A549 (cell line): Measurements from ENCODE around the gene MRPL4. TPM values are rescaled to one million over a fixed set of nuclear protein-coding genes. Genes with fewer than 3 reads are reported as not detected.

Source experiments
- ATAC-seq, 2 experiments: fragments of 200-7000 bp in 1 of 2; fragments of >200 bp in 1 of 2; cut with Nextera tagmentation in 1 of 2; cut with Tn5 transposase in 1 of 2; 3 replicates each; pipeline versions ENCODE4 v1.8.0 to v1.9.1; 2018 to 2020; ENCODE audit warnings: mild to moderate bottlenecking in 1 of 2, moderate library complexity in 1 of 2
- CTCF ChIA-PET: fragments of 300-600 bp; sonication (Branson Sonifier 250); formaldehyde crosslinking; extraction: SDS; loops from one replicate; lab custom pipeline; 2021; ENCODE audit warnings: antibody characterized with exemption, inconsistent platforms; lab: Yijun Ruan, JAX
- POLR2A ChIA-PET: fragments of 350-600 bp; formaldehyde crosslinking; extraction: SDS; loops from one replicate; lab custom pipeline; 2021; ENCODE audit warnings: antibody characterized with exemption, inconsistent platforms; lab: Yijun Ruan, JAX
- DNase-seq, 2 experiments: peaks; one replicate each; pipeline versions ENCODE4 v3.0.0 to v3.0.0-alpha.2; 2011 to 2016; ENCODE audit warnings: low read depth in 1 of 2, low spot score in 1 of 2
- FAIRE-seq: peaks from 2 replicates; lab custom pipeline; 2011; peaks lifted over from hg19 to GRCh38; lab: Jason Lieb, UNC
- H3K27ac ChIP-seq, 2 experiments: fragments of >200 bp; sonication (Bioruptor Twin); formaldehyde crosslinking; 3 replicates each; pipeline ENCODE4 v1.5.1; 2016 to 2017
- H3K4me1 ChIP-seq: fragments of >200 bp; sonication (Bioruptor Twin); formaldehyde crosslinking; 3 replicates; pipeline ENCODE4 v1.6.1; 2016
- H3K4me2 ChIP-seq: fragments of >200 bp; sonication (Bioruptor Twin); formaldehyde crosslinking; 3 replicates; pipeline ENCODE4 v1.6.1; 2016
- H3K4me3 ChIP-seq: fragments of >200 bp; sonication (Bioruptor Twin); formaldehyde crosslinking; 3 replicates; pipeline ENCODE4 v1.5.1; 2016
- H3K9me3 ChIP-seq: fragments of >200 bp; sonication (Bioruptor Twin); formaldehyde crosslinking; 3 replicates; pipeline ENCODE4 v1.6.1; 2016
- BHLHE40 ChIP-seq: IDR thresholded peaks from 2 replicates; pipeline ENCODE4 v1.6.1; 2012; ENCODE audit warnings: low read depth, low read length, inconsistent platforms
- CHD2 ChIP-seq: fragments of 150-350 bp; IDR thresholded peaks from 2 replicates; pipeline ENCODE4 v1.6.1; 2014; ENCODE audit warnings: low read length; ENCODE audit not compliant: partially characterized antibody
- CHD4 ChIP-seq: fragments of 200-600 bp; sonication (generic); IDR thresholded peaks from 2 replicates; pipeline ENCODE4 v1.6.1; 2016; ENCODE audit warnings: antibody characterized with exemption, mild to moderate bottlenecking, borderline replicate concordance
- EHMT2 ChIP-seq: fragments of 200-600 bp; sonication (generic); IDR thresholded peaks from 2 replicates; pipeline ENCODE4 v1.6.1; 2016; ENCODE audit warnings: antibody characterized with exemption, low read depth, mild to moderate bottlenecking, moderate library complexity
- ESRRA ChIP-seq: fragments of 150-350 bp; IDR thresholded peaks from 2 replicates; pipeline ENCODE4 v1.6.1; 2014; ENCODE audit warnings: mild to moderate bottlenecking, low read length, borderline replicate concordance
- FOSB ChIP-seq: fragments of 250-450 bp; sonication (Bioruptor Pico); IDR thresholded peaks from 2 replicates; pipeline ENCODE4 v1.5.0; 2020; ENCODE audit warnings: mild to moderate bottlenecking, moderate library complexity
- JUN ChIP-seq, 2 experiments: fragments of >200 bp; sonication (Bioruptor Twin); formaldehyde crosslinking; IDR thresholded peaks; 2 replicates in 1 of 2; 3 replicates in 1 of 2; pipeline ENCODE4 v1.6.1; 2016 to 2017
- KDM5A ChIP-seq: fragments of 200-600 bp; sonication (generic); IDR thresholded peaks from 2 replicates; pipeline ENCODE4 v1.6.1; 2016; ENCODE audit warnings: antibody characterized with exemption, mild to moderate bottlenecking
- MAFK ChIP-seq: fragments of 450-650 bp; IDR thresholded peaks from 2 replicates; pipeline ENCODE4 v1.6.1; 2014; ENCODE audit not compliant: partially characterized antibody
- NFE2L2 ChIP-seq: fragments of 150-350 bp; conservative IDR thresholded peaks from 2 replicates; pipeline ENCODE4 v1.6.1; 2014; ENCODE audit warnings: low read length
- NPAS2 ChIP-seq: fragments of 250-450 bp; sonication (Bioruptor Pico); IDR thresholded peaks from 2 replicates; pipeline ENCODE4 v1.8.0; 2022; ENCODE audit warnings: mild to moderate bottlenecking, moderate library complexity, borderline replicate concordance
- NR3C1 ChIP-seq: fragments of >200 bp; sonication (Bioruptor Twin); formaldehyde crosslinking; IDR thresholded peaks from 3 replicates; pipeline ENCODE4 v1.6.1; 2017
- POLR2AphosphoS2 ChIP-seq: conservative IDR thresholded peaks from 2 replicates; pipeline ENCODE4 v1.6.1; 2012; ENCODE audit warnings: low read length, improper control_type of control experiment, inconsistent platforms
- RAD21 ChIP-seq, 2 experiments: fragments of >200 bp in 1 of 2; sonication (Bioruptor Twin) in 1 of 2; formaldehyde crosslinking in 1 of 2; IDR thresholded peaks in 1 of 2; conservative IDR thresholded peaks in 1 of 2; 2 replicates in 1 of 2; 3 replicates in 1 of 2; pipeline ENCODE4 v1.6.1; 2012 to 2018; ENCODE audit warnings: inconsistent platforms in 1 of 2
- RARB ChIP-seq: fragments of 250-450 bp; sonication (Bioruptor Pico); IDR thresholded peaks from 2 replicates; pipeline ENCODE4 v1.8.0; 2021; ENCODE audit warnings: mild to moderate bottlenecking, moderate library complexity
- RFX5 ChIP-seq: fragments of 450-650 bp; IDR thresholded peaks from 2 replicates; pipeline ENCODE4 v1.7.1; 2014; ENCODE audit warnings: antibody characterized with exemption, mild to moderate bottlenecking, moderate library complexity
- SMC3 ChIP-seq: fragments of >200 bp; sonication (Bioruptor Twin); formaldehyde crosslinking; IDR thresholded peaks from 3 replicates; pipeline ENCODE4 v1.6.1; 2018; ENCODE audit warnings: inconsistent platforms
- SREBF2 ChIP-seq: fragments of 450-650 bp; IDR thresholded peaks from 2 replicates; pipeline ENCODE4 v1.6.1; 2014; ENCODE audit warnings: mild to moderate bottlenecking, moderate library complexity
- TFCP2L1 ChIP-seq: fragments of 250-450 bp; sonication (Bioruptor Pico); IDR thresholded peaks from 2 replicates; pipeline ENCODE4 v1.5.0; 2021; ENCODE audit warnings: mild to moderate bottlenecking
- WGBS: methylation state at CpG from one replicate; pipeline ENCODE4 v1.1.6; 2017; ENCODE audit errors: missing lambda C conversion rate; 5-methylcytosine and 5-hydroxymethylcytosine counted together
- polyA plus RNA-seq, 4 experiments: library from polyadenylated mRNA; depleted of rRNA in 3 of 4; stranded (reverse); fragments of >200 nt; fragmentation: RNase III in 1 of 4; extraction: RNeasy Plus Mini Kit Qiagen cat#74134 plus additional on column Dnase treatment in 1 of 4; gene quantifications; 2 replicates in 3 of 4; 3 replicates in 1 of 4; pipeline ENCODE4 v1.2.3, GENCODE V29; 2011 to 2017
- TF ChIP-seq, protein P1 (sequence below): fragments of >200 bp; sonication (Bioruptor Twin); formaldehyde crosslinking; IDR thresholded peaks from 3 replicates; pipeline ENCODE4 v1.6.1; 2016
- TF ChIP-seq, protein P2 (sequence below): fragments of 200-600 bp; sonication (generic); IDR thresholded peaks from 2 replicates; pipeline ENCODE4 v1.6.1; 2016; ENCODE audit warnings: antibody characterized with exemption, mild to moderate bottlenecking, moderate library complexity
- TF ChIP-seq, protein P3 (sequence below): IDR thresholded peaks from 2 replicates; pipeline ENCODE4 v1.6.1; 2012
- TF ChIP-seq, protein P4 (sequence below): fragments of 450-650 bp; IDR thresholded peaks from 2 replicates; pipeline ENCODE4 v1.6.1; 2014; ENCODE audit warnings: antibody characterized with exemption

MRPL4 gene
- polyA plus RNA-seq, 2 of the 4 experiments (the other 2 are of a cell fraction), result 26.4 to 52.2 TPM

DNA sequence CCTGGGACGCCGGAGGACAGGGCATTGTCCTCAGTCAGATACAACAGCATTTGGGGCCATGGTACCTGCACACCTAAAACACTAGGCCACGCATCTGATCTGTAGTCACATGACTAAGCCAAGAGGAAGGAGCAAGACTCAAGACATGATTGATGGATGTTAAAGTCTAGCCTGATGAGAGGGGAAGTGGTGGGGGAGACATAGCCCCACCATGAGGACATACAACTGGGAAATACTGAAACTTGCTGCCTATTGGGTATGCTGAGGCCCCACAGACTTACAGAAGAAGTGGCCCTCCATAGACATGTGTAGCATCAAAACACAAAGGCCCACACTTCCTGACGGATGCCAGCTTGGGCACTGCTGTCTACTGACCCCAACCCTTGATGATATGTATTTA, 33.4 kb downstream of the MRPL4 start:
- Histone ChIP-seq H3K9me3 (no peaks in the 10 kb centered on the region), H3K4me1 (peaks cover 13% of the 10 kb centered on the region), H3K4me2 (no peak overlapping the region), H3K4me3 (no peak overlapping the region)
- CTCF ChIA-PET, result interaction anchor here (1.1 to 2.5 kb wide), 5 partner anchors 13 to 106 kb away, joined by 3 to 10 read pairs (median 5); partner anchors contain the start of gene TYK2
- no peak for DNase-seq
- TF ChIP-seq NFE2L2 (no peak), BHLHE40 (no peak), SMC3 (no peak), MAFK (no peak), NPAS2 (no peak), POLR2AphosphoS2 (no peak), FOSB (no peak)
- TF ChIP-seq, all 56 proteins: peak for 0
- ATAC-seq, result no peak
- 83% methylated on average over 3 of the region's 4 CpGs for WGBS
- POLR2A ChIA-PET, result no interaction called here
- H3K27ac ChIP-seq, result no peak overlapping the region
- no peak for FAIRE-seq

DNA sequence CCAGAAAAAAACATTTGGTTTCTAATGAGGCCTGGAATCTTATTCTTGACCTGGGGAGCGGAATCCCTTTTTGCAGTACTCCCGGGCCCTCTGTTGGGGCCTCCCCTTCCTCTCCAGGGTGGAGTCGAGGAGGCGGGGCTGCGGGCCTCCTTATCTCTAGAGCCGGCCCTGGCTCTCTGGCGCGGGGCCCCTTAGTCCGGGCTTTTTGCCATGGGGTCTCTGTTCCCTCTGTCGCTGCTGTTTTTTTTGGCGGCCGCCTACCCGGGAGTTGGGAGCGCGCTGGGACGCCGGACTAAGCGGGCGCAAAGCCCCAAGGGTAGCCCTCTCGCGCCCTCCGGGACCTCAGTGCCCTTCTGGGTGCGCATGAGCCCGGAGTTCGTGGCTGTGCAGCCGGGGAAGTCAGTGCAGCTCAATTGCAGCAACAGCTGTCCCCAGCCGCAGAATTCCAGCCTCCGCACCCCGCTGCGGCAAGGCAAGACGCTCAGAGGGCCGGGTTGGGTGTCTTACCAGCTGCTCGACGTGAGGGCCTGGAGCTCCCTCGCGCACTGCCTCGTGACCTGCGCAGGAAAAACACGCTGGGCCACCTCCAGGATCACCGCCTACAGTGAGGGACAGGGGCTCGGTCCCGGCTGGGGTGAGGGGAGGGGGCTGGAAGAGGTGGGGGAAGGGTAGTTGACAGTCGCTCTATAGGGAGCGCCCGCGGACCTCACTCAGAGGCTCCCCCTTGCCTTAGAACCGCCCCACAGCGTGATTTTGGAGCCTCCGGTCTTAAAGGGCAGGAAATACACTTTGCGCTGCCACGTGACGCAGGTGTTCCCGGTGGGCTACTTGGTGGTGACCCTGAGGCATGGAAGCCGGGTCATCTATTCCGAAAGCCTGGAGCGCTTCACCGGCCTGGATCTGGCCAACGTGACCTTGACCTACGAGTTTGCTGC, 35.1 kb downstream of the MRPL4 start, which contains the start of gene ICAM4:
Gene ICAM4, plus strand, starts transcription at position 153 of the 935 bp plus-strand sequence. Its CDS starts 58 bp downstream, at position 211.
- no peak for TF ChIP-seq POLR2AphosphoS2
- TF ChIP-seq, protein P1, sequence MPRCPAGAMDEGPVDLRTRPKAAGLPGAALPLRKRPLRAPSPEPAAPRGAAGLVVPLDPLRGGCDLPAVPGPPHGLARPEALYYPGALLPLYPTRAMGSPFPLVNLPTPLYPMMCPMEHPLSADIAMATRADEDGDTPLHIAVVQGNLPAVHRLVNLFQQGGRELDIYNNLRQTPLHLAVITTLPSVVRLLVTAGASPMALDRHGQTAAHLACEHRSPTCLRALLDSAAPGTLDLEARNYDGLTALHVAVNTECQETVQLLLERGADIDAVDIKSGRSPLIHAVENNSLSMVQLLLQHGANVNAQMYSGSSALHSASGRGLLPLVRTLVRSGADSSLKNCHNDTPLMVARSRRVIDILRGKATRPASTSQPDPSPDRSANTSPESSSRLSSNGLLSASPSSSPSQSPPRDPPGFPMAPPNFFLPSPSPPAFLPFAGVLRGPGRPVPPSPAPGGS, result no peak
- TF ChIP-seq RFX5, result no peak
- no peak for TF ChIP-seq JUN (IDR thresholded peaks at IDR 0.05)
- TF ChIP-seq SREBF2, result no peak
- no peak for TF ChIP-seq RAD21 (conservative IDR thresholded peaks at IDR 0.05 in 1 of 2, IDR thresholded peaks at IDR 0.05 in 1 of 2)
- TF ChIP-seq, protein P2, sequence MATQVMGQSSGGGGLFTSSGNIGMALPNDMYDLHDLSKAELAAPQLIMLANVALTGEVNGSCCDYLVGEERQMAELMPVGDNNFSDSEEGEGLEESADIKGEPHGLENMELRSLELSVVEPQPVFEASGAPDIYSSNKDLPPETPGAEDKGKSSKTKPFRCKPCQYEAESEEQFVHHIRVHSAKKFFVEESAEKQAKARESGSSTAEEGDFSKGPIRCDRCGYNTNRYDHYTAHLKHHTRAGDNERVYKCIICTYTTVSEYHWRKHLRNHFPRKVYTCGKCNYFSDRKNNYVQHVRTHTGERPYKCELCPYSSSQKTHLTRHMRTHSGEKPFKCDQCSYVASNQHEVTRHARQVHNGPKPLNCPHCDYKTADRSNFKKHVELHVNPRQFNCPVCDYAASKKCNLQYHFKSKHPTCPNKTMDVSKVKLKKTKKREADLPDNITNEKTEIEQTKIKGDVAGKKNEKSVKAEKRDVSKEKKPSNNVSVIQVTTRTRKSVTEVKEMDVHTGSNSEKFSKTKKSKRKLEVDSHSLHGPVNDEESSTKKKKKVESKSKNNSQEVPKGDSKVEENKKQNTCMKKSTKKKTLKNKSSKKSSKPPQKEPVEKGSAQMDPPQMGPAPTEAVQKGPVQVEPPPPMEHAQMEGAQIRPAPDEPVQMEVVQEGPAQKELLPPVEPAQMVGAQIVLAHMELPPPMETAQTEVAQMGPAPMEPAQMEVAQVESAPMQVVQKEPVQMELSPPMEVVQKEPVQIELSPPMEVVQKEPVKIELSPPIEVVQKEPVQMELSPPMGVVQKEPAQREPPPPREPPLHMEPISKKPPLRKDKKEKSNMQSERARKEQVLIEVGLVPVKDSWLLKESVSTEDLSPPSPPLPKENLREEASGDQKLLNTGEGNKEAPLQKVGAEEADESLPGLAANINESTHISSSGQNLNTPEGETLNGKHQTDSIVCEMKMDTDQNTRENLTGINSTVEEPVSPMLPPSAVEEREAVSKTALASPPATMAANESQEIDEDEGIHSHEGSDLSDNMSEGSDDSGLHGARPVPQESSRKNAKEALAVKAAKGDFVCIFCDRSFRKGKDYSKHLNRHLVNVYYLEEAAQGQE, result no peak
- TF ChIP-seq, protein P3, sequence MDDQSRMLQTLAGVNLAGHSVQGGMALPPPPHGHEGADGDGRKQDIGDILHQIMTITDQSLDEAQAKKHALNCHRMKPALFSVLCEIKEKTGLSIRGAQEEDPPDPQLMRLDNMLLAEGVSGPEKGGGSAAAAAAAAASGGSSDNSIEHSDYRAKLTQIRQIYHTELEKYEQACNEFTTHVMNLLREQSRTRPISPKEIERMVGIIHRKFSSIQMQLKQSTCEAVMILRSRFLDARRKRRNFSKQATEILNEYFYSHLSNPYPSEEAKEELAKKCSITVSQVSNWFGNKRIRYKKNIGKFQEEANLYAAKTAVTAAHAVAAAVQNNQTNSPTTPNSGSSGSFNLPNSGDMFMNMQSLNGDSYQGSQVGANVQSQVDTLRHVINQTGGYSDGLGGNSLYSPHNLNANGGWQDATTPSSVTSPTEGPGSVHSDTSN, result no peak
- no peak for TF ChIP-seq BHLHE40
- TF ChIP-seq CHD2, result no peak
- TF ChIP-seq NR3C1, result no peak
- no peak for TF ChIP-seq NPAS2
- TF ChIP-seq KDM5A, result no peak
- TF ChIP-seq, protein P4, sequence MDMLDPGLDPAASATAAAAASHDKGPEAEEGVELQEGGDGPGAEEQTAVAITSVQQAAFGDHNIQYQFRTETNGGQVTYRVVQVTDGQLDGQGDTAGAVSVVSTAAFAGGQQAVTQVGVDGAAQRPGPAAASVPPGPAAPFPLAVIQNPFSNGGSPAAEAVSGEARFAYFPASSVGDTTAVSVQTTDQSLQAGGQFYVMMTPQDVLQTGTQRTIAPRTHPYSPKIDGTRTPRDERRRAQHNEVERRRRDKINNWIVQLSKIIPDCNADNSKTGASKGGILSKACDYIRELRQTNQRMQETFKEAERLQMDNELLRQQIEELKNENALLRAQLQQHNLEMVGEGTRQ, result no peak
- TF ChIP-seq EHMT2, result no peak
- TF ChIP-seq NFE2L2, result no peak
- no peak for TF ChIP-seq TFCP2L1
- no peak for TF ChIP-seq RARB (CRISPR knock-in tag)
- TF ChIP-seq CHD4, result no peak
- no peak for TF ChIP-seq ESRRA
- ChIA-PET POLR2A (no interaction called here), CTCF (interaction anchor here (0.9 to 2.5 kb wide), 6 partner anchors 15 to 104 kb away, joined by 3 to 10 read pairs (median 4); partner anchors contain the start of gene TYK2)
- Histone ChIP-seq H3K4me2 (no peak within 1 kb of the TSS), H3K9me3 (no peaks in the 10 kb centered on the region), H3K4me3 (no peak within 1 kb of the TSS), H3K27ac (0 out of 6 replicates have a peak within 1 kb of the TSS, but pooled peaks of 1 of the 2 experiments have one; percentile 5), H3K4me1 (peaks cover 23% of the 10 kb centered on the region)
- no peak for FAIRE-seq
- DNase-seq, result no peak
- ATAC-seq, result no peak
- WGBS, result 83% methylated on average over 20 of the region's 59 CpGs
